HepG2 (cell line): ENCODE results near the gene CC2D1B. TPM values are rescaled to one million over a fixed set of nuclear protein-coding genes. Genes with fewer than 3 reads are reported as not detected.

Experiments
- ATAC-seq: fragments of 200-7000 bp; cut with Tn5 transposase; 3 replicates; pipeline ENCODE4 v1.9.1; 2020; ENCODE audit warnings: mild to moderate bottlenecking, moderate library complexity
- BruUV-seq: library from RNA; stranded (reverse); fragments of 400-500 nt; replicated peaks from 2 replicates; lab custom pipeline; 2021; lab: Mats Ljungman, UMichigan
- CTCF ChIA-PET: fragments of 300-600 bp; formaldehyde crosslinking; extraction: SDS; loops from one replicate; lab custom pipeline; 2021; ENCODE audit warnings: low total read pairs, inconsistent platforms, low intra/inter-chr PET ratio; lab: Yijun Ruan, JAX
- POLR2A ChIA-PET: fragments of 350-600 bp; sonication (Branson Sonifier 250); formaldehyde crosslinking; loops from one replicate; lab custom pipeline; 2020; ENCODE audit warnings: antibody characterized with exemption, inconsistent platforms; lab: Yijun Ruan, JAX
- DNase-seq: peaks from one replicate; pipeline ENCODE4 v3.0.0-alpha.2; 2015; ENCODE audit warnings: low spot score
- FAIRE-seq: peaks from 3 replicates; lab custom pipeline; 2011; peaks lifted over from hg19 to GRCh38; lab: Jason Lieb, UNC
- H2AFZ ChIP-seq: one replicate; pipeline ENCODE4 v1.6.1; 2011; ENCODE audit warnings: low read length, inconsistent platforms
- H3K27ac ChIP-seq: fragments of 300-600 bp; 3 replicates; pipeline ENCODE4 v1.8.0; 2011; ENCODE audit warnings: mixed run types, mild to moderate bottlenecking, mixed read lengths, low read length, inconsistent platforms; ENCODE audit not compliant: insufficient read depth; ENCODE audit errors: extremely low read length
- H3K27me3 ChIP-seq, 2 experiments: fragments of 200-600 bp in 1 of 2; 2 replicates in 1 of 2; 3 replicates in 1 of 2; pipeline versions ENCODE4 v1.6.0 to v1.8.0; 2011; ENCODE audit warnings: low read length in 2 of 2, mild to moderate bottlenecking in 2 of 2, moderate library complexity in 2 of 2, inconsistent platforms in 1 of 2; ENCODE audit not compliant: insufficient read depth in 2 of 2, control insufficient read depth in 1 of 2
- H3K36me3 ChIP-seq, 2 experiments: fragments of 200-600 bp in 1 of 2; replicated peaks in 1 of 2; 2 replicates in 1 of 2; 3 replicates in 1 of 2; pipeline versions ENCODE4 v1.5.1 to v1.8.0; 2011; ENCODE audit warnings: low read length in 2 of 2, inconsistent platforms in 1 of 2; ENCODE audit not compliant: insufficient read depth in 2 of 2, control insufficient read depth in 1 of 2
- H3K4me1 ChIP-seq: 2 replicates; pipeline ENCODE4 v1.5.1; 2012; ENCODE audit warnings: low read length, inconsistent platforms; ENCODE audit not compliant: insufficient read depth
- H3K4me2 ChIP-seq: 2 replicates; pipeline ENCODE4 v1.6.0; 2011; ENCODE audit warnings: low read depth, low read length, inconsistent platforms
- H3K4me3 ChIP-seq, 3 experiments: fragments of 200-600 bp in 1 of 3; sonication (generic), shearing (Covaris generic) in 1 of 3; replicated peaks in 1 of 3; 2 replicates each; pipeline ENCODE4 v1.5.1; 2011 to 2016; ENCODE audit warnings: low read length in 3 of 3, inconsistent platforms in 2 of 3, low read depth in 2 of 3, mild to moderate bottlenecking in 2 of 3, control low read depth in 1 of 3, mixed read lengths in 1 of 3; ENCODE audit not compliant: insufficient read depth in 1 of 3
- H3K79me2 ChIP-seq: one replicate; pipeline ENCODE4 v1.6.1; 2011; ENCODE audit warnings: low read length, inconsistent platforms; ENCODE audit not compliant: insufficient read depth
- H3K9ac ChIP-seq: 2 replicates; pipeline ENCODE4 v1.6.0; 2011; ENCODE audit warnings: mild to moderate bottlenecking, low read depth, low read length, inconsistent platforms; ENCODE audit not compliant: insufficient read depth
- H3K9me3 ChIP-seq: 2 replicates; pipeline ENCODE4 v1.5.1; 2012; ENCODE audit warnings: mild to moderate bottlenecking, low read length
- H4K20me1 ChIP-seq: 2 replicates; pipeline ENCODE4 v1.6.0; 2011; ENCODE audit warnings: inconsistent platforms, mild to moderate bottlenecking, low read length, moderate library complexity; ENCODE audit not compliant: insufficient read depth
- GRHL1 ChIP-seq: sonication (generic); formaldehyde crosslinking; conservative IDR thresholded peaks from 2 replicates; pipeline ENCODE4 v1.8.0; 2022; ENCODE audit warnings: missing genetic modification reagents
- PAWR ChIP-seq: sonication (generic); formaldehyde crosslinking; IDR thresholded peaks from 2 replicates; pipeline ENCODE4 v1.4.0; 2020; ENCODE audit warnings: missing genetic modification reagents, mild to moderate bottlenecking, borderline replicate concordance
- SMC3 ChIP-seq: IDR thresholded peaks from 2 replicates; pipeline ENCODE4 v1.6.1; 2011; ENCODE audit warnings: low read length, improper control_type of control experiment
- ZNF121 ChIP-seq: sonication (generic); formaldehyde crosslinking; IDR thresholded peaks from 2 replicates; pipeline ENCODE4 v1.5.0; 2020; ENCODE audit warnings: mild to moderate bottlenecking, missing genetic modification reagents
- ZNF18 ChIP-seq: sonication (generic); formaldehyde crosslinking; IDR thresholded peaks from 2 replicates; pipeline ENCODE4 v1.8.0; 2022; ENCODE audit warnings: mild to moderate bottlenecking, missing genetic modification reagents; ENCODE audit not compliant: insufficient replicate concordance
- ZNF251 ChIP-seq: sonication (generic); formaldehyde crosslinking; IDR thresholded peaks from 2 replicates; pipeline ENCODE4 v1.9.0; 2021; ENCODE audit warnings: mild to moderate bottlenecking, missing genetic modification reagents
- ZNF30 ChIP-seq: sonication (generic); formaldehyde crosslinking; IDR thresholded peaks from 2 replicates; pipeline ENCODE4 v1.5.0; 2020; ENCODE audit warnings: mild to moderate bottlenecking, missing genetic modification reagents
- ZNF564 ChIP-seq: sonication (generic); formaldehyde crosslinking; IDR thresholded peaks from 2 replicates; pipeline ENCODE4 v1.8.1; 2023; ENCODE audit warnings: mild to moderate bottlenecking, missing genetic modification reagents
- ZNF841 ChIP-seq: sonication (generic); formaldehyde crosslinking; IDR thresholded peaks from 2 replicates; pipeline ENCODE4 v1.8.1; 2023; ENCODE audit warnings: missing genetic modification reagents, borderline replicate concordance
- WGBS: methylation state at CpG from one replicate; pipeline ENCODE4 v1.1.6; 2017; ENCODE audit warnings: low lambda C conversion rate; 5-methylcytosine and 5-hydroxymethylcytosine counted together
- in situ Hi-C: cut with HindIII; loops from 2 replicates; pipeline ENCODE4 v1.10.0; 2017; ENCODE audit warnings: low pct_unique_long_range_greater_than_20kb; ENCODE audit not compliant: extremely low pct_ligation_motif_present
- intact Hi-C: fragments of 100-400 bp; cut with micrococcal nuclease; formaldehyde crosslinking; loops from one replicate; pipeline ENCODE4 v1.10.0; 2022; ENCODE audit not compliant: unreplicated experiment
- polyA plus RNA-seq, 8 experiments: library from polyadenylated mRNA; depleted of rRNA in 3 of 8; stranded (reverse) in 7 of 8; unstranded in 1 of 8; fragments of >200 nt; fragmentation: Illumina TruSeq in 4 of 8; extraction: Trizol in 4 of 8; gene quantifications; 2 replicates each; pipeline versions ENCODE4 v1.2.1 to v1.2.3, GENCODE V29; 2011 to 2016; ENCODE audit warnings: low read depth in 4 of 8, missing spikeins in 1 of 8, mixed read lengths in 1 of 8; ENCODE audit not compliant: insufficient read depth in 1 of 8
- total RNA-seq, 5 experiments: library from RNA; depleted of rRNA; stranded (reverse); fragments of >200 nt; fragmentation: Illumina TruSeq; extraction: Trizol; gene quantifications; 2 replicates each; pipeline ENCODE4 v1.2.3, GENCODE V29; 2016; ENCODE audit warnings: low read depth in 1 of 5
- TF ChIP-seq, protein P1 (sequence below): sonication (generic); formaldehyde crosslinking; conservative IDR thresholded peaks from 2 replicates; pipeline ENCODE4 v1.8.0; 2022; ENCODE audit warnings: low read depth, missing genetic modification reagents

The CC2D1B gene
- total and polyA plus RNA-seq, 2 of the 13 experiments (the other 11 are each of a cell fraction or from before 2014, with no cell fraction given), result 7.2 to 19.2 TPM

DNA sequence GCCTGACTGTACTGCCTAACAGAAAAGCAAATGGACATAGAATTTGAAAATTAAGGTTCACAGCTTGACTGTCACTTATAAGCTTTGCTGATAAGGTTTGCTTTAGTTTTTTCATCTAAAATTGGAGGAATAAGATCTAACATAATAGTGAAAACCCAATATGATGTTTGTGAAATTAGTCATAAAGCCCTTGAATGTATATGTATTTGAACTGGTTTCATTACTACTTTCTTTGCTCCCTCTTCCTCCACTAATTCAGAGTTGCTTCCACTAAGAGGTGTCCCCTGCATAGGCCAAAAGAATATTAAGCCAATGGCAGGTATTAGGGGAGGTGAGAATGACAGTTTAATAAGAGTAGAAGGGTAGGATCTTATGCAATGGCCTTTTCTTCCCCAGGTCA, 48.9 kb upstream of the CC2D1B start (continued):
- TF ChIP-seq ZNF18 (no peak), ZNF30 (no peak), ZNF841 (CRISPR knock-in tag) (no peak), PAWR (no peak), ZNF251 (CRISPR knock-in tag) (no peak), ZNF564 (CRISPR knock-in tag) (no peak)
- TF ChIP-seq, protein P1, sequence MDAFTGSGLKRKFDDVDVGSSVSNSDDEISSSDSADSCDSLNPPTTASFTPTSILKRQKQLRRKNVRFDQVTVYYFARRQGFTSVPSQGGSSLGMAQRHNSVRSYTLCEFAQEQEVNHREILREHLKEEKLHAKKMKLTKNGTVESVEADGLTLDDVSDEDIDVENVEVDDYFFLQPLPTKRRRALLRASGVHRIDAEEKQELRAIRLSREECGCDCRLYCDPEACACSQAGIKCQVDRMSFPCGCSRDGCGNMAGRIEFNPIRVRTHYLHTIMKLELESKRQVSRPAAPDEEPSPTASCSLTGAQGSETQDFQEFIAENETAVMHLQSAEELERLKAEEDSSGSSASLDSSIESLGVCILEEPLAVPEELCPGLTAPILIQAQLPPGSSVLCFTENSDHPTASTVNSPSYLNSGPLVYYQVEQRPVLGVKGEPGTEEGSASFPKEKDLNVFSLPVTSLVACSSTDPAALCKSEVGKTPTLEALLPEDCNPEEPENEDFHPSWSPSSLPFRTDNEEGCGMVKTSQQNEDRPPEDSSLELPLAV (CRISPR knock-in tag), result no peak

GRCh38 chr1:52413410-52413989, 47.5 kb upstream of the CC2D1B start:
- peaks cover 39 to 85% of the 10 kb centered on the region in 2 experiments for H3K36me3 ChIP-seq
- in situ Hi-C loops (no loop called here), intact Hi-C loops (no loop called here)
- BruUV-seq, result no TSS peak
- H3K27me3 ChIP-seq, result no peaks in the 10 kb centered on the region
- no peaks in the 10 kb centered on the region for H4K20me1 ChIP-seq
- DNase-seq (no peak), FAIRE-seq (no peak), ATAC-seq (no peak)
- H3K9ac ChIP-seq, result no peak overlapping the region
- H3K4me3 ChIP-seq, result no peak overlapping the region
- no peaks in the 10 kb centered on the region for H3K9me3 ChIP-seq
- TF ChIP-seq SMC3, result no peak
- no peak for TF ChIP-seq GRHL1 (CRISPR knock-in tag)
- TF ChIP-seq ZNF121, result peak; percentile 58; the same call in 1 of the 2 replicates
- CTCF ChIA-PET, result no interaction called here
- no peaks in the 10 kb centered on the region for H3K4me1 ChIP-seq
- H3K27ac ChIP-seq, result no peak overlapping the region
- H3K79me2 ChIP-seq, result no peaks in the 10 kb centered on the region
- over 99% methylated on average over 10 of the region's 10 CpGs for WGBS
- POLR2A ChIA-PET, result interaction anchor here (3.0 kb wide), 1 partner anchor 9 kb away, joined by 12 read pairs; the partner anchor contains the start of genes ORC1 and PRPF38A
- no peak overlapping the region for H2AFZ ChIP-seq
- no peak overlapping the region for H3K4me2 ChIP-seq
